ENCODE measurements around the gene STRN.
"Not testable (repeated sequence)": the region's sequence is repeated elsewhere in the genome, so short reads cannot be mapped to it uniquely, and the experiment has no call there.

Gene STRN

DNA sequence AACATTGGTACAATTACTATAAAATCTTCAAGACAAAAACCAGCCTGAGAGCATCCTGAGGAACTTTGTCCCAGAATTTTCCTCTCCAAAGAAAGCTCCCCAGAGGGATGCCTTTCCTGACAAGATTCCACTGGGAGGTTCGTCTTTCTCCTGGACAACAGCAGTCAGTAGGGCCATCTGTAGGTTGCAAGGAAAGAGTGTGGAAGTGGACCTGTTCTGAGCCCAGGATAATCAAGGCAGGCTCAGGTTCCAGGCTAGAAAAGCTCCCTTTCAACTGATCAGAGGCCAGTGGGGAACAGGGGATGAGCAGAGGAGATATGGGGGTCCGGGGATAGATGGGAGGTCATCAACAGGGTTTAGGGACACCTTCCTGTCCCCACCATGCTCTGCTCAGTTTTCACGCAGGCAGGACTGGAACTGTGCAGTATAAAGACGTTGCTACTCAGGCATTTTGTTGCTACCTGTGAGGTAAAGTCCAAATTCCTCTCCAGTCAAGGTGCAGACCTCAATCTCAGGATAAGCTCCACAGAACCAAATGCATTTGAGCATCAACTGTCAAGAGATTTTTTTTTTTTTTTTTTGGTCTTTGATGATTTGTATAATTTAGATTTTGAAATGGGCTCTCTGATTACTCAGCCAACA lies 126.2 kb downstream of the STRN start:
- TF ChIP-seq, protein P1, sequence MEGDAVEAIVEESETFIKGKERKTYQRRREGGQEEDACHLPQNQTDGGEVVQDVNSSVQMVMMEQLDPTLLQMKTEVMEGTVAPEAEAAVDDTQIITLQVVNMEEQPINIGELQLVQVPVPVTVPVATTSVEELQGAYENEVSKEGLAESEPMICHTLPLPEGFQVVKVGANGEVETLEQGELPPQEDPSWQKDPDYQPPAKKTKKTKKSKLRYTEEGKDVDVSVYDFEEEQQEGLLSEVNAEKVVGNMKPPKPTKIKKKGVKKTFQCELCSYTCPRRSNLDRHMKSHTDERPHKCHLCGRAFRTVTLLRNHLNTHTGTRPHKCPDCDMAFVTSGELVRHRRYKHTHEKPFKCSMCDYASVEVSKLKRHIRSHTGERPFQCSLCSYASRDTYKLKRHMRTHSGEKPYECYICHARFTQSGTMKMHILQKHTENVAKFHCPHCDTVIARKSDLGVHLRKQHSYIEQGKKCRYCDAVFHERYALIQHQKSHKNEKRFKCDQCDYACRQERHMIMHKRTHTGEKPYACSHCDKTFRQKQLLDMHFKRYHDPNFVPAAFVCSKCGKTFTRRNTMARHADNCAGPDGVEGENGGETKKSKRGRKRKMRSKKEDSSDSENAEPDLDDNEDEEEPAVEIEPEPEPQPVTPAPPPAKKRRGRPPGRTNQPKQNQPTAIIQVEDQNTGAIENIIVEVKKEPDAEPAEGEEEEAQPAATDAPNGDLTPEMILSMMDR (conservative IDR thresholded peaks at IDR 0.05; ENCODE audit: low read depth, low read length), result no peak
- no peak overlapping the region for H3K4me3 ChIP-seq (ENCODE audit: low read depth, low read length)
- no peak for DNase-seq (ENCODE audit: low read depth)

DNA sequence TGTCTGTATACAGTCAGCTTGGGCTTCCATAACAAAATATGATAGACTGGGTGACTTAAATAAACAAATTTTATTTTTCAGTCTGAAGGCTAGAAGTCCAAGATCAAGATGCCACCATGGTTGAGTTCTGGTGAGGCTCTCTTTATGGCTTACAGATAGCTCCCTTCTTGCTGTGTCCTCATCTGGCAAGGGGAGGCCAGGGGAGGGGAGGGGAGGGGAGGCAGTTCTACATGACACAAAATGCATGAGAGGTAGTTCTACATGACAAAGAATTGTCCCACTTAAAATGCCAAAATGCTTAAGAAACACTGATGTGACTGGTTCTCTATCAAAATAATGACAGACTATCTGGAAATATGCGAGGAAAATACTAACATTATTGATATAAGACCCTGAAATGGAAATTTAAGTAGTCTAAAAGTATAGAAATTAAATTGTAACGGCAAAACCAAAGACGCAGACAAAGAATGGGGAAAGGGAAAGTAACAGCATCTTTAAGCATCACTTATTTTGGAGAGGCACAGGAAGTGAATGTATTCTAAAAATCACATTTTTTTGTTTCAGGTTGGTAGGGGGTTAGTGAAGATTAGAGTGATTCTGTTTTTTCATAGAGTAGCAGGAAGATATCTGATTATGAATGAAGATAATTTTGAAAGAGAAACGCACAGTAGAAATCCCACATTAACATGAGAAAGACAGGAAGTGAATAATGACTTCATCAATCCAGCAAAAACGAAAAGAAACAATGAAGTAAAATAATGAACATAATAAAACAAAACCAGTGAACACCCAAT lies 131.4 kb downstream of the STRN start:
- DNase-seq (ENCODE audit: low read depth), result no peak

DNA sequence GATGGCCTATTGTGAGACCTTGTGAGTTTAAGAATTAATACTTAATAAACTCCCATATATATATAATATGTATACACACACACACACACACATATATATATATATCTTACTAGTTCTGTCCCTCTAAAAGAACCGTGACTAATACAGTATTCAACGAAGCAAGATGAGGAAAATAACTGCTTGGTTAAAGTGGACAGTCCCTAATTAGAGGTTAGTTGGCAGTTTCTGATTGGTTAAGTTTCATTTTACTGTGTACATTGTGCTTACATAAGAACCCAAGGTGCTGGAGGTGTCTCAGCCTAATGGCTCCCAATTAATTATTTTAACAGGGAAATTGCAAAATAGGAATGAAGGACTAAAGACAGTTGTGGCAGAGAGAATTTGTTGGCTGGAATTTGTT lies 132.1 kb downstream of the STRN start:
- DNase-seq (ENCODE audit: low read depth), result no peak
- H3K4me3 ChIP-seq (ENCODE audit: low read depth, low read length), result no peak overlapping the region
- TF ChIP-seq, protein P1 (conservative IDR thresholded peaks at IDR 0.05; ENCODE audit: low read depth, low read length), result no peak

More for the DNA sequence above, 131.4 kb downstream of the STRN start:
- H3K4me3 ChIP-seq (ENCODE audit: low read depth, low read length), result no peak overlapping the region
- TF ChIP-seq, protein P1 (conservative IDR thresholded peaks at IDR 0.05; ENCODE audit: low read depth, low read length), result no peak

DNA sequence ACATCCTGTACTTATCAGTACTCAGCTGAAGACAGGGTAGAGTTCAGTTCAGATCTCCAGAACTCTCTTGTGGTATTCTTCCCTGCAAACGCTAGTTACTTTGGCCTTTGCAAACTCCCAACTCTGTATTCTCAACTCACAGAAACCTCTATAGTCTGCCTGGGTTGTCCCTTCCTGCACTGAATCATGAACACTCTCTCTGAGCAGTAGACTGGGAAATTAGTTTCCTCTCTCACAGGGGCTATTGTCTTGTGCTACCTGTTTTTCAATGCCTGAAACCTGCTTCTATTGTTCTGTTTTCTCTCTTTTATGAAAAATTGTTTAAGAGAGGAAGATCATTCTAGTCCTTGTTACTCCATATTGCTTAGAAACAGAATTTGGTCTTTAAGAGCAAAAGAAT lies 135.2 kb downstream of the STRN start:
- no peak for DNase-seq (ENCODE audit: low read depth)
- TF ChIP-seq, protein P1 (conservative IDR thresholded peaks at IDR 0.05; ENCODE audit: low read depth, low read length), result no peak
- H3K4me3 ChIP-seq (ENCODE audit: low read depth, low read length), result no peak overlapping the region

DNA sequence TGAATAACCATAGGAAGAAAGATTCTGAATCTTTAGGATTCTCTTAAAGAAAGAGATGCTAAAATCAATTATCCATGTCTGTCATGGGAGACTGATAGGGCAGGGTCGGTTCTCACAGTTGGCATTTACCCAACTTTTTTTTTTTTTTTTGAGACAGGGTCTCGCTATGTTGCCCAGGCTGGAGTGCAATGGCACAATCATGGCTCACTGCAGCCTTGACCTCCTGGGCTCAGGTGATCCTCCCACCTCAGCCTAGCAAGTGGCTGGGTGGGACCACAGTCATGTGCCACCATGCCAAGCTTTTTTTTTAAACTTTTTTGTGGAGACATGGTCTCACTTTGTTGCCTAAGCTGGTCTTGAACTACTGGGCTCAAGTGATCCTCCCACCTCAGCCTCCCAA lies 141.7 kb downstream of the STRN start:
- not testable (repeated sequence) for DNase-seq (ENCODE audit: low read depth); H3K4me3 ChIP-seq (ENCODE audit: low read depth, low read length)

DNA sequence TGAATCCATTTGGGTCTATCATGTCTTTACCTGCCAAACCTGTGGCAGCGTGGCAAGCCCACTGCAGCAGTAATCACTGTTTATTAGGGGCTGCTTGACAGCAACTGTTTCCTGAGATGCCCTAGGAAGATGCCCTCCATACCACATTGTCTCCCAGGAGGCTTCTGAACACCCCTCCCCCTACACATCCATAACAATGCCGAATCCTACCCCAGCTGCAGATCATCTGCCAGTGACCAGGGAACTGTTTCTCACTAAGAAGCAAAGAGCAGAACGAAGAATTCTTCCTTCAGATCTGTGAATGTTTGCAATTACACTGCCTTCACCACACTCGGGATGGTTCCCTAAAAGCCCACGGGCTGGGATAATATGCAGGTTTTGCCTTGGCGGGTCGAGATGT lies 142.1 kb downstream of the STRN start:
- no peak for DNase-seq (ENCODE audit: low read depth)
- no peak overlapping the region for H3K4me3 ChIP-seq (ENCODE audit: low read depth, low read length)
- TF ChIP-seq, protein P1 (conservative IDR thresholded peaks at IDR 0.05; ENCODE audit: low read depth, low read length), result no peak

DNA sequence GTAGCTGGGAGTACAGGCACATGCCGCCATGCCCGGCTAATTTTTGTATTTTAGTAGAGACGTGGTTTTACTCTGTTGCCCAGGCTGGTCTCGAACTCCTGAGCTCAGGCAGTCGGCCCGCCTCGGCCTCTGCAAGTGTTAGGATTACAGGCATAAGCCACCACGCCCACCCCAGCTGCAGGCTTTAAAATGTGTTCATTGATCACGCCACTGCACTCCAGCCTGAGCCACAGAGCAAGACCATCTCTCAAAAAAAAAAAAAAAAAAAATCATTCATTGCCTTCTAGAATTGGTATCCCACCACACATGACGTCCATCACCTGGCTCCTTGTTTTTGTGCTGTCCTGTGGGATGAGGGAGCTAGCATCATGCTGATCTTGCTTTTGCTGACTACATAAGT lies 142.5 kb downstream of the STRN start:
- TF ChIP-seq, protein P1 (conservative IDR thresholded peaks at IDR 0.05; ENCODE audit: low read depth, low read length), result no peak
- H3K4me3 ChIP-seq (ENCODE audit: low read depth, low read length), result no peak overlapping the region
- DNase-seq (ENCODE audit: low read depth), result no peak

All from choroid plexus epithelial cell (primary cell).